Kidney epithelial cell (primary cell): ENCODE results near the gene CD24. TPM values are rescaled to one million over a fixed set of nuclear protein-coding genes. Genes with fewer than 3 reads are reported as not detected.

Experiments
- DNase-seq: peaks from one replicate; pipeline ENCODE4 v3.0.0-alpha.2; 2010; ENCODE audit warnings: low read depth
- H3K27me3 ChIP-seq: 2 replicates; pipeline ENCODE4 v1.6.0; 2011; ENCODE audit warnings: low read length; ENCODE audit not compliant: control insufficient read depth, insufficient read depth
- H3K36me3 ChIP-seq: 2 replicates; pipeline ENCODE4 v1.5.1; 2011; ENCODE audit warnings: low read length; ENCODE audit not compliant: control insufficient read depth, insufficient read depth
- H3K4me3 ChIP-seq: 2 replicates; pipeline ENCODE4 v1.5.1; 2011; ENCODE audit warnings: low read depth, mild to moderate bottlenecking, control low read depth, low read length
- total RNA-seq: library from RNA; depleted of rRNA; stranded (reverse); fragments of >200 nt; gene quantifications from 2 replicates; pipeline ENCODE4 v1.2.3, GENCODE V29; 2015
- TF ChIP-seq, protein P1 (sequence below): IDR thresholded peaks from 2 replicates; pipeline ENCODE4 v1.5.1; 2011; ENCODE audit warnings: mild to moderate bottlenecking, moderate library complexity, low read length, control low read depth, inconsistent platforms; ENCODE audit not compliant: insufficient read depth, poor library complexity, severe bottlenecking

The CD24 gene
- total RNA-seq, 1 donor from 2014 or later: 578 TPM

DNA sequence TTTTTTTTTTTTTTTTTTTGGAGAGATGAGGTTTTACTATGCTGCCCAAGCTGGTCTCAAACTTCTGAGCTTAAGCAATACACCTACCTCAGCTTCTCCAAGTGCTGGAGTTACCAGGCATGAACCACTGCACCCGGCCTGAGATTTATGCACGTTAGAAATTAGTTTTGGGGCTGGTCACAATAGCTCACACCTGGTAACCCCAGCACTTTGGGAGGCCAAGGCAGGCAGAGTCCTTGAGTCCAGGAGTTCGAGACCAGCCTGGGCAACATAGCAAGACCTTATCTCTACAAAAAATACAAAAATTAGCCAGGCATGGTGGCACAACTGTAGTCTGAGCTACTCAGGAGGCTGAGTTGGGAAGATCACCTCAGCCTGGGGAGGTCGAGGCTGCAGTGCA is 51.9 kb downstream of the CD24 start:
- Histone ChIP-seq H3K27me3 (no peaks in the 10 kb centered on the region), H3K4me3 (no peak overlapping the region), H3K36me3 (no peaks in the 10 kb centered on the region)
- TF ChIP-seq, protein P1, sequence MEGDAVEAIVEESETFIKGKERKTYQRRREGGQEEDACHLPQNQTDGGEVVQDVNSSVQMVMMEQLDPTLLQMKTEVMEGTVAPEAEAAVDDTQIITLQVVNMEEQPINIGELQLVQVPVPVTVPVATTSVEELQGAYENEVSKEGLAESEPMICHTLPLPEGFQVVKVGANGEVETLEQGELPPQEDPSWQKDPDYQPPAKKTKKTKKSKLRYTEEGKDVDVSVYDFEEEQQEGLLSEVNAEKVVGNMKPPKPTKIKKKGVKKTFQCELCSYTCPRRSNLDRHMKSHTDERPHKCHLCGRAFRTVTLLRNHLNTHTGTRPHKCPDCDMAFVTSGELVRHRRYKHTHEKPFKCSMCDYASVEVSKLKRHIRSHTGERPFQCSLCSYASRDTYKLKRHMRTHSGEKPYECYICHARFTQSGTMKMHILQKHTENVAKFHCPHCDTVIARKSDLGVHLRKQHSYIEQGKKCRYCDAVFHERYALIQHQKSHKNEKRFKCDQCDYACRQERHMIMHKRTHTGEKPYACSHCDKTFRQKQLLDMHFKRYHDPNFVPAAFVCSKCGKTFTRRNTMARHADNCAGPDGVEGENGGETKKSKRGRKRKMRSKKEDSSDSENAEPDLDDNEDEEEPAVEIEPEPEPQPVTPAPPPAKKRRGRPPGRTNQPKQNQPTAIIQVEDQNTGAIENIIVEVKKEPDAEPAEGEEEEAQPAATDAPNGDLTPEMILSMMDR: no peak
- no peak for DNase-seq

Other genes with a start within 250 kb of the CD24 start
- 15.8 and 18.9 TPM in 2 replicates for gene MTRES1, start 53.5 kb upstream of the CD24 start, total RNA-seq
- 6.6 and 7.7 TPM in 2 replicates for gene BEND3, start 140.8 kb upstream of the CD24 start, total RNA-seq